K562 (cell line): ENCODE results near the gene TRIM25. TPM values are rescaled to one million over a fixed set of nuclear protein-coding genes. Genes with fewer than 3 reads are reported as not detected.
A peak's percentile ranks its signal among the peaks of the same experiment; 100 is the strongest.

ENCODE experiments used
- ATAC-seq: fragments of 200-7000 bp; cut with Tn5 transposase; 3 replicates; pipeline ENCODE4 v1.9.1; 2020; ENCODE audit warnings: moderate library complexity
- BruUV-seq: library from RNA; stranded (reverse); fragments of 400-500 nt; replicated peaks from 2 replicates; lab custom pipeline; 2021; lab: Mats Ljungman, UMichigan
- CTCF ChIA-PET: fragments of 300-600 bp; formaldehyde crosslinking; extraction: SDS; loops from one replicate; lab custom pipeline; 2021; ENCODE audit warnings: low intra/inter-chr PET ratio; lab: Yijun Ruan, JAX
- POLR2A ChIA-PET: fragments of 300-600, 350-650 bp; sonication (Branson Sonifier 250); formaldehyde crosslinking; extraction: SDS; loops from one replicate; lab custom pipeline; 2021; ENCODE audit warnings: antibody characterized with exemption, inconsistent platforms; lab: Yijun Ruan, JAX
- DNase-seq, 4 experiments: peaks; one replicate each; pipeline versions ENCODE4 v3.0.0 to v3.0.0-alpha.2; 2011 to 2018; ENCODE audit warnings: low spot score in 3 of 4, mixed read lengths in 3 of 4; ENCODE audit errors: extremely low read depth in 1 of 4
- FAIRE-seq: peaks from 2 replicates; lab custom pipeline; 2011; peaks lifted over from hg19 to GRCh38; lab: Jason Lieb, UNC
- H2AFZ ChIP-seq: 2 replicates; pipeline ENCODE4 v1.6.0; 2011; ENCODE audit warnings: low read depth, low read length, control low read depth, inconsistent platforms
- H3K27ac ChIP-seq: fragments of 200-600 bp; 3 replicates; pipeline ENCODE4 v1.8.0; 2011; ENCODE audit warnings: low read depth, mild to moderate bottlenecking, control low read depth, inconsistent platforms, low read length, moderate library complexity, mixed read lengths; ENCODE audit errors: extremely low read depth
- H3K27me3 ChIP-seq, 2 experiments: fragments of 300-600 bp in 1 of 2; 2 replicates in 1 of 2; 3 replicates in 1 of 2; pipeline versions ENCODE4 v1.6.0 to v1.8.0; 2011; ENCODE audit warnings: inconsistent platforms in 2 of 2, low read length in 2 of 2, mild to moderate bottlenecking in 1 of 2, mixed read lengths in 1 of 2, moderate library complexity in 1 of 2; ENCODE audit not compliant: control insufficient read depth in 2 of 2, insufficient read depth in 2 of 2
- H3K36me3 ChIP-seq: fragments of 300-600 bp; 3 replicates; pipeline ENCODE4 v1.8.0; 2011; ENCODE audit warnings: mild to moderate bottlenecking, low read length, inconsistent platforms; ENCODE audit not compliant: control insufficient read depth, insufficient read depth
- H3K4me1 ChIP-seq, 2 experiments: fragments of 200-600 bp in 1 of 2; replicated peaks in 1 of 2; 2 replicates in 1 of 2; 3 replicates in 1 of 2; pipeline versions ENCODE4 v1.5.1 to v1.8.0; 2011; ENCODE audit warnings: inconsistent platforms in 2 of 2, low read length in 2 of 2, mild to moderate bottlenecking in 1 of 2, mixed read lengths in 1 of 2, moderate library complexity in 1 of 2; ENCODE audit not compliant: control insufficient read depth in 2 of 2, insufficient read depth in 2 of 2
- H3K4me2 ChIP-seq: 2 replicates; pipeline ENCODE4 v1.6.1; 2011; ENCODE audit warnings: low read length, control low read depth, inconsistent platforms, mixed read lengths; ENCODE audit not compliant: insufficient read depth
- H3K4me3 ChIP-seq: fragments of 200-600 bp; sonication (generic), shearing (Covaris generic); 2 replicates; pipeline ENCODE4 v1.5.1; 2016; ENCODE audit warnings: control low read depth, inconsistent platforms
- H3K79me2 ChIP-seq: fragments of 200-600 bp; 3 replicates; pipeline ENCODE4 v1.8.0; 2011; ENCODE audit warnings: low read length, inconsistent platforms; ENCODE audit not compliant: control insufficient read depth, insufficient read depth
- H3K9ac ChIP-seq, 2 experiments: 2 replicates each; pipeline versions ENCODE4 v1.6.0 to v1.6.1; 2011; ENCODE audit warnings: low read depth in 2 of 2, low read length in 2 of 2, control low read depth in 1 of 2, inconsistent platforms in 1 of 2, mild to moderate bottlenecking in 1 of 2, mixed read lengths in 1 of 2; ENCODE audit not compliant: insufficient read depth in 1 of 2
- H3K9me1 ChIP-seq: one replicate; pipeline ENCODE4 v1.6.0; 2011; ENCODE audit warnings: inconsistent platforms, mild to moderate bottlenecking, low read length, moderate library complexity; ENCODE audit not compliant: control insufficient read depth, insufficient read depth
- H3K9me3 ChIP-seq: replicated peaks from 2 replicates; pipeline ENCODE4 v1.5.1; 2011; ENCODE audit warnings: low read depth, low read length, inconsistent platforms; ENCODE audit not compliant: control insufficient read depth, insufficient read depth
- H4K20me1 ChIP-seq: replicated peaks from 2 replicates; pipeline ENCODE4 v1.6.1; 2011; ENCODE audit warnings: low read length, inconsistent platforms, mixed read lengths; ENCODE audit not compliant: control insufficient read depth, insufficient read depth
- C11orf30 ChIP-seq: fragments of 450-650 bp; IDR thresholded peaks from 2 replicates; pipeline ENCODE4 v1.6.1; 2016; ENCODE audit warnings: low read depth, mild to moderate bottlenecking
- CEBPB ChIP-seq: fragments of 450-650 bp; IDR thresholded peaks from 2 replicates; pipeline ENCODE4 v1.6.1; 2016; ENCODE audit warnings: missing genetic modification characterization, missing compliant biosample characterization
- FOXK1 ChIP-seq: sonication (generic); formaldehyde crosslinking; IDR thresholded peaks from 2 replicates; pipeline ENCODE4 v1.8.0; 2022; ENCODE audit warnings: missing genetic modification reagents, mild to moderate bottlenecking, borderline replicate concordance
- GABPB2 ChIP-seq: fragments of 250-450 bp; sonication (Bioruptor Pico); conservative IDR thresholded peaks from 2 replicates; pipeline ENCODE4 v1.5.1; 2021; ENCODE audit warnings: mild to moderate bottlenecking
- MAFF ChIP-seq: IDR thresholded peaks from 2 replicates; pipeline ENCODE4 v1.6.1; 2012; ENCODE audit warnings: low read length, improper control_type of control experiment
- MAFK ChIP-seq: IDR thresholded peaks from 2 replicates; pipeline ENCODE4 v1.6.1; 2011; ENCODE audit warnings: low read length, improper control_type of control experiment
- POLR3A ChIP-seq: IDR thresholded peaks from 2 replicates; pipeline ENCODE4 v1.6.1; 2011; ENCODE audit warnings: borderline replicate concordance, mild to moderate bottlenecking, moderate library complexity; ENCODE audit not compliant: insufficient read length, insufficient read depth; ENCODE audit errors: extremely low read depth
- TAF9B ChIP-seq: fragments of 450-650 bp; IDR thresholded peaks from 2 replicates; pipeline ENCODE4 v1.6.1; 2018; ENCODE audit warnings: mild to moderate bottlenecking; ENCODE audit not compliant: partially characterized antibody
- ZNF121 ChIP-seq: sonication (generic); formaldehyde crosslinking; conservative IDR thresholded peaks from 2 replicates; pipeline ENCODE4 v1.8.0; 2022; ENCODE audit warnings: missing genetic modification reagents
- ZNF316 ChIP-seq: fragments of 450-650 bp; IDR thresholded peaks from 2 replicates; pipeline ENCODE4 v1.6.1; 2016
- WGBS: fragments of 100-300 bp; shearing (Covaris generic); methylation state at CpG from one replicate; pipeline ENCODE4 v1.1.6; 2016; ENCODE audit warnings: low coverage, mixed read lengths; ENCODE audit not compliant: insufficient coverage; ENCODE audit errors: missing lambda C conversion rate; 5-methylcytosine and 5-hydroxymethylcytosine counted together
- in situ Hi-C: fragments of 300-500 bp; cut with MboI; formaldehyde crosslinking; loops from 4 replicates; pipeline ENCODE4 v1.15.0; 2018; ENCODE audit warnings: inconsistent platforms, mixed read lengths
- intact Hi-C: fragments of 100-400 bp; cut with micrococcal nuclease; formaldehyde crosslinking; loops from 2 replicates; pipeline ENCODE4 v1.14.2; 2022
- polyA plus RNA-seq, 8 experiments: library from polyadenylated mRNA; depleted of rRNA in 4 of 8; stranded (reverse) in 5 of 8; unstranded in 3 of 8; fragments of >200 nt; fragmentation: Nextera tagmentation in 2 of 8; fragmentation: Illumina TruSeq in 1 of 8; extraction: Ambion mirVana in 2 of 8; extraction: Trizol in 1 of 8; gene quantifications; 2 replicates each; pipeline versions ENCODE4 v1.2.1 to v1.2.3, GENCODE V29; 2011 to 2014; ENCODE audit warnings: inconsistent platforms in 1 of 8, missing spikeins in 1 of 8
- total RNA-seq, 7 experiments: library from RNA; depleted of rRNA in 6 of 7; stranded (reverse); fragments of >200 nt in 6 of 7; fragmentation: Illumina TruSeq in 2 of 7; extraction: Trizol in 2 of 7; gene quantifications; 2 replicates each; pipeline versions ENCODE4 v1.2.1 to v1.2.3, GENCODE V29; 2011 to 2021; ENCODE audit warnings: low replicate concordance in 1 of 7
- TF ChIP-seq, protein P1 (sequence below): fragments of 450-650 bp; formaldehyde crosslinking; IDR thresholded peaks from 2 replicates; pipeline ENCODE4 v1.4.0; 2020; ENCODE audit warnings: mild to moderate bottlenecking, moderate library complexity

TRIM25 gene
- total and polyA plus RNA-seq, 9 of the 15 experiments (the other 6 are each of a cell fraction or from before 2014, with no cell fraction given) = 5.9 to 49.5 (median 24.5) TPM

DNA sequence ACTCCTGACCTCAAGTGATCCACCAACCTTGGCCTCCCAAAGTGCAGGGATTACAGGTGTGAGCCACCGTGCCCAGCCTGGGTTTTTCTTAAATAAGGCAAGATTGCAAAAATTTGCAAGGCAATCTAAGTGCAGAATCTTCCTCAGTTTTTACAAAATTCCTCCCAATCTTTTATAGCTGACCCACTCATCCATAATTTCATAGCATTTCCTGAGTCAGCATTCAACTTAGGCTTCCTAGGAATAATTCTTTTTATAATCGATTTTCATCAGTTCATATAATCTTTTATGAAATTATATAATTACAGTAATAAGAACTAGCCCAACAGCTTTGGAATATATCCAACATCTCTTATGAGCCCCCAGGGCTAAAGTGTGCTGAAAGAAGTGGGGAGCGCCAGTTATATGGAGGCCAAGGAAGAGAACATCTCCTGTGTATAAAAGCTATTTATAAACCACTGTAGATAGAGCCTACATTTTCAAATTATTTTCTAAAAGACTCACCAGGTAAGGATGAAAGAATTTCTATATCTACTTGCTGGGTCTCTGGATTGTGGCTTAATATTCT is 32.2 kb upstream of the TRIM25 start:
- Histone ChIP-seq H3K4me1 (no peaks in the 10 kb centered on the region), H3K9me3 (no peaks in the 10 kb centered on the region), H3K9ac (no peak overlapping the region), H2AFZ (no peak overlapping the region), H3K9me1 (no peaks in the 10 kb centered on the region), H3K79me2 (peaks cover 1% of the 10 kb centered on the region; the same call in 1 of the 3 replicates), H3K36me3 (peaks cover 85% of the 10 kb centered on the region), H4K20me1 (no peaks in the 10 kb centered on the region), H3K27me3 (no peaks in the 10 kb centered on the region), H3K4me3 (no peak overlapping the region), H3K27ac (no peak overlapping the region), H3K4me2 (no peak overlapping the region)
- ATAC-seq = no peak
- no TSS peak for BruUV-seq
- WGBS = 91% methylated on average over 3 of the region's 3 CpGs
- ChIA-PET POLR2A (interaction anchor here (0.6 to 1.2 kb wide), 2 partner anchors 9 to 14 kb away, joined by 3 read pairs; no protein-coding TSS in a partner anchor), CTCF (no interaction called here)
- TF ChIP-seq C11orf30 (peak; percentile 48; the same call in 1 of the 2 replicates), ZNF121 (CRISPR knock-in tag) (no peak), ZNF316 (peak; percentile 62), CEBPB (tag) (no peak), MAFF (peak; percentile 46), POLR3A (no peak), FOXK1 (CRISPR knock-in tag) (no peak), MAFK (peak; percentile 11; the same call in 1 of the 2 replicates), TAF9B (no peak), GABPB2 (CRISPR knock-in tag) (no peak)
- TF ChIP-seq, protein P1, sequence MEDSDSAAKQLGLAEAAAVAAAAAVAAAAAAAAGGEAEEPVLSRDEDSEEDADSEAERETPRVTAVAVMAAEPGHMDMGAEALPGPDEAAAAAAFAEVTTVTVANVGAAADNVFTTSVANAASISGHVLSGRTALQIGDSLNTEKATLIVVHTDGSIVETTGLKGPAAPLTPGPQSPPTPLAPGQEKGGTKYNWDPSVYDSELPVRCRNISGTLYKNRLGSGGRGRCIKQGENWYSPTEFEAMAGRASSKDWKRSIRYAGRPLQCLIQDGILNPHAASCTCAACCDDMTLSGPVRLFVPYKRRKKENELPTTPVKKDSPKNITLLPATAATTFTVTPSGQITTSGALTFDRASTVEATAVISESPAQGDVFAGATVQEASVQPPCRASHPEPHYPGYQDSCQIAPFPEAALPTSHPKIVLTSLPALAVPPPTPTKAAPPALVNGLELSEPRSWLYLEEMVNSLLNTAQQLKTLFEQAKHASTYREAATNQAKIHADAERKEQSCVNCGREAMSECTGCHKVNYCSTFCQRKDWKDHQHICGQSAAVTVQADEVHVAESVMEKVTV (CRISPR knock-in tag) = no peak
- intact Hi-C loops = loop anchor here (10.0 kb wide), 1 partner anchor 351 kb away; the partner anchor contains the start of gene NOG
- in situ Hi-C loops = no loop called here
- DNase-seq = no peak
- no peak for FAIRE-seq
